Endothelial cell of umbilical vein (primary cell): ENCODE results near the gene PPP1R16B. TPM values are rescaled to one million over a fixed set of nuclear protein-coding genes. Genes with fewer than 3 reads are reported as not detected.

Source experiments
- BruUV-seq: library from RNA; stranded (reverse); fragments of 400-500 nt; replicated peaks from 2 replicates; lab custom pipeline; 2021; lab: Mats Ljungman, UMichigan
- CTCF ChIA-PET: fragments of 300-600, 350-600 bp; sonication (Branson Sonifier 250); formaldehyde crosslinking; loops from one replicate; lab custom pipeline; 2021; ENCODE audit warnings: antibody characterized with exemption, inconsistent platforms; lab: Charles Lee
- POLR2A ChIA-PET: fragments of 300-600, 350-600 bp; sonication (Branson Sonifier 250); formaldehyde crosslinking; loops from one replicate; lab custom pipeline; 2021; ENCODE audit warnings: antibody characterized with exemption, inconsistent platforms; lab: Charles Lee
- DNase-seq: peaks from one replicate; pipeline ENCODE4 v3.0.0-alpha.2; 2011; ENCODE audit warnings: low read depth, low spot score
- FAIRE-seq: peaks from 2 replicates; lab custom pipeline; 2011; peaks lifted over from hg19 to GRCh38; lab: Jason Lieb, UNC
- H2AFZ ChIP-seq: 2 replicates; pipeline ENCODE4 v1.6.0; 2012; ENCODE audit warnings: low read depth, low read length, control low read depth, inconsistent platforms
- H3K27ac ChIP-seq: 2 replicates; pipeline ENCODE4 v1.5.1; 2011; ENCODE audit warnings: low read depth, mild to moderate bottlenecking, control low read depth, low read length, moderate library complexity; ENCODE audit not compliant: insufficient read depth
- H3K27me3 ChIP-seq, 2 experiments: 2 replicates each; pipeline versions ENCODE4 v1.6.0 to v1.6.1; 2011; ENCODE audit warnings: low read length in 2 of 2, mixed read lengths in 1 of 2; ENCODE audit not compliant: control insufficient read depth in 2 of 2, insufficient read depth in 2 of 2
- H3K36me3 ChIP-seq, 2 experiments: 2 replicates in 1 of 2; 3 replicates in 1 of 2; pipeline ENCODE4 v1.5.1; 2011; ENCODE audit warnings: low read length in 2 of 2, mild to moderate bottlenecking in 1 of 2, moderate library complexity in 1 of 2; ENCODE audit not compliant: control insufficient read depth in 2 of 2, insufficient read depth in 2 of 2; ENCODE audit errors: extremely low read depth in 1 of 2
- H3K4me1 ChIP-seq: 3 replicates; pipeline ENCODE4 v1.5.1; 2011; ENCODE audit warnings: mild to moderate bottlenecking, low read length; ENCODE audit not compliant: control insufficient read depth, insufficient read depth; ENCODE audit errors: extremely low read depth
- H3K4me2 ChIP-seq: 2 replicates; pipeline ENCODE4 v1.6.1; 2011; ENCODE audit warnings: low read length, control low read depth, mixed read lengths; ENCODE audit not compliant: insufficient read depth
- H3K4me3 ChIP-seq, 3 experiments: fragments of 200-600 bp in 1 of 3; sonication (generic), shearing (Covaris generic) in 1 of 3; replicated peaks in 1 of 3; 2 replicates each; pipeline ENCODE4 v1.5.1; 2011 to 2016; ENCODE audit warnings: control low read depth in 3 of 3, low read length in 3 of 3, mild to moderate bottlenecking in 2 of 3, inconsistent platforms in 1 of 3, low read depth in 1 of 3, moderate library complexity in 1 of 3; ENCODE audit not compliant: insufficient read depth in 1 of 3
- H3K79me2 ChIP-seq: 2 replicates; pipeline ENCODE4 v1.6.0; 2012; ENCODE audit warnings: low read length, inconsistent platforms; ENCODE audit not compliant: control insufficient read depth, insufficient read depth
- H3K9ac ChIP-seq: replicated peaks from 2 replicates; pipeline ENCODE3; 2011; ENCODE audit warnings: low read length, control low read depth; ENCODE audit not compliant: insufficient read depth; ENCODE audit errors: extremely low read depth
- H3K9me1 ChIP-seq: replicated peaks from 3 replicates; pipeline ENCODE4 v1.6.0; 2011; ENCODE audit warnings: mild to moderate bottlenecking, low read length; ENCODE audit not compliant: control insufficient read depth, insufficient read depth; ENCODE audit errors: extremely low read depth
- H3K9me3 ChIP-seq: replicated peaks from 2 replicates; pipeline ENCODE4 v1.5.1; 2012; ENCODE audit warnings: low read length, inconsistent platforms; ENCODE audit not compliant: control insufficient read depth, insufficient read depth
- H4K20me1 ChIP-seq: replicated peaks from 2 replicates; pipeline ENCODE3; 2011; ENCODE audit warnings: mild to moderate bottlenecking, low read length; ENCODE audit not compliant: control insufficient read depth, insufficient read depth; ENCODE audit errors: extremely low read depth
- CTCF ChIP-seq, 2 donors: IDR thresholded peaks; 1 replicate in 1 of 2; 2 replicates in 1 of 2; pipeline ENCODE4 v1.5.1; 2011; ENCODE audit warnings: low read length in 2 of 2, mild to moderate bottlenecking in 2 of 2, moderate library complexity in 2 of 2, control low read depth in 1 of 2, inconsistent platforms in 1 of 2, low read depth in 1 of 2; ENCODE audit not compliant: insufficient read depth in 1 of 2; ENCODE audit errors: extremely low read depth in 1 of 2
- EZH2 ChIP-seq: IDR thresholded peaks from 2 replicates; pipeline ENCODE4 v1.6.1; 2012; ENCODE audit warnings: borderline replicate concordance, low read depth, mild to moderate bottlenecking, moderate library complexity, low read length, inconsistent platforms; ENCODE audit not compliant: severe bottlenecking
- FOS ChIP-seq: IDR thresholded peaks from 2 replicates; pipeline ENCODE4 v1.6.1; 2011; ENCODE audit warnings: mild to moderate bottlenecking, low read length, moderate library complexity, borderline replicate concordance; ENCODE audit not compliant: insufficient read depth
- GATA2 ChIP-seq: IDR thresholded peaks from 2 replicates; pipeline ENCODE4 v1.7.0; 2011; ENCODE audit warnings: low read depth, mild to moderate bottlenecking, moderate library complexity, mixed read lengths, low read length; ENCODE audit not compliant: insufficient read length, insufficient read depth
- JUN ChIP-seq: IDR thresholded peaks from 2 replicates; pipeline ENCODE4 v1.6.1; 2011; ENCODE audit warnings: borderline replicate concordance, low read depth; ENCODE audit not compliant: insufficient read length, insufficient read depth
- MAX ChIP-seq: IDR thresholded peaks from 2 replicates; pipeline ENCODE4 v1.6.1; 2011; ENCODE audit not compliant: insufficient read depth, insufficient read length
- MYC ChIP-seq: IDR thresholded peaks from one replicate; pipeline ENCODE4 v1.6.1; 2011; ENCODE audit warnings: mild to moderate bottlenecking, low read depth, low read length
- POLR2A ChIP-seq: IDR thresholded peaks from 2 replicates; pipeline ENCODE4 v1.6.1; 2012; ENCODE audit warnings: low read depth, mild to moderate bottlenecking, control low read depth, low read length
- POLR2AphosphoS5 ChIP-seq: IDR thresholded peaks from 2 replicates; pipeline ENCODE4 v1.6.1; 2012; ENCODE audit warnings: low read depth, mild to moderate bottlenecking, control low read depth, low read length, moderate library complexity; ENCODE audit not compliant: insufficient read depth
- dilution Hi-C: fragments of 300-500 bp; cut with MboI; formaldehyde crosslinking; loops from one replicate; pipeline ENCODE4 v1.15.0; 2019; ENCODE audit warnings: low sequenced_read_pairs; ENCODE audit not compliant: extremely low pct_ligation_motif_present
- intact Hi-C: fragments of 100-400 bp; cut with micrococcal nuclease; formaldehyde crosslinking; loops from one replicate; pipeline ENCODE4 v1.10.0; 2022
- polyA plus RNA-seq, 4 experiments: library from polyadenylated mRNA; depleted of rRNA in 3 of 4; stranded (reverse) in 3 of 4; unstranded in 1 of 4; fragments of >200 nt; gene quantifications; 2 replicates each; pipeline versions ENCODE4 v1.2.1 to v1.2.3, GENCODE V29; 2011 to 2012; ENCODE audit warnings: missing spikeins in 1 of 4
- total RNA-seq: library from RNA; stranded (reverse); gene quantifications from 2 replicates; pipeline ENCODE4 v1.2.3, GENCODE V29; 2021

The PPP1R16B gene
- total and polyA plus RNA-seq, 2 donors (not counting 3 experiments of a cell fraction or from before 2014, with no cell fraction given): 34.7 to 68.1 TPM

- ChIA-PET POLR2A (interaction anchor here (0.9 kb wide), 1 partner anchor 12 kb away, joined by 3 read pairs; no protein-coding TSS in a partner anchor), CTCF (no interaction called here)
- FAIRE-seq (no peak), DNase-seq (no peak)
- Histone ChIP-seq H3K4me3 (no peak overlapping the region), H2AFZ (no peak overlapping the region), H3K9me3 (no peaks in the 10 kb centered on the region), H4K20me1 (no peaks in the 10 kb centered on the region), H3K4me2 (no peak overlapping the region), H3K4me1 (peaks cover 36% of the 10 kb centered on the region), H3K9ac (no peak overlapping the region), H3K9me1 (no peaks in the 10 kb centered on the region), H3K27ac (no peak overlapping the region), H3K79me2 (no peaks in the 10 kb centered on the region), H3K36me3 (no peaks in the 10 kb centered on the region), H3K27me3 (no peaks in the 10 kb centered on the region)
- dilution Hi-C loops: no loop called here
- BruUV-seq: no TSS peak
- intact Hi-C loops: no loop called here
- TF ChIP-seq FOS (no peak), POLR2A (no peak), JUN (no peak), POLR2AphosphoS5 (no peak), MAX (no peak), CTCF (IDR thresholded peaks at IDR 0.05; ENCODE audit: extremely low read depth in 1 of 2, insufficient read depth in 1 of 2, low read depth in 1 of 2, low read length in 2 of 2) (no peak), GATA2 (no peak), EZH2 (no peak), MYC (no peak)
These were observed 66.1 kb downstream of the PPP1R16B start for GRCh38 chr20:38871560-38871953.
